Kidney (tissue), 14 donors: Measurements from ENCODE around the gene SELENOK. TPM values are rescaled to one million over a fixed set of nuclear protein-coding genes. Genes with fewer than 3 reads are reported as not detected.

ENCODE experiments used
- DNase-seq, 5 donors: peaks; one replicate each; pipeline ENCODE4 v3.0.0-alpha.2; 2013 to 2020
- FAIRE-seq: peaks from 2 replicates; lab custom pipeline; 2012; peaks lifted over from hg19 to GRCh38; lab: Jason Lieb, UNC
- H3K27ac ChIP-seq, 2 donors: one replicate each; pipeline ENCODE4 v1.7.0; 2013; ENCODE audit warnings: low read depth in 2 of 2, low read length in 2 of 2, inconsistent platforms in 1 of 2
- H3K27me3 ChIP-seq: one replicate; pipeline ENCODE4 v1.7.1; 2013; ENCODE audit warnings: low read length, inconsistent platforms; ENCODE audit not compliant: control insufficient read depth, insufficient read depth
- H3K36me3 ChIP-seq, 3 donors: one replicate each; pipeline versions ENCODE4 v1.7.0 to v1.7.1; 2013; ENCODE audit warnings: low read length in 3 of 3, control low read depth in 1 of 3, inconsistent platforms in 1 of 3; ENCODE audit not compliant: insufficient read depth in 3 of 3, control insufficient read depth in 2 of 3
- H3K4me1 ChIP-seq, 3 donors: one replicate each; pipeline versions ENCODE4 v1.7.0 to v1.7.1; 2013; ENCODE audit warnings: low read length in 3 of 3, inconsistent platforms in 1 of 3, low read depth in 1 of 3; ENCODE audit not compliant: control insufficient read depth in 2 of 3, insufficient read depth in 2 of 3
- H3K4me3 ChIP-seq, 3 donors: one replicate each; pipeline versions ENCODE4 v1.7.0 to v1.8.1; 2013; ENCODE audit warnings: low read length in 3 of 3, control low read depth in 1 of 3, inconsistent platforms in 1 of 3
- H3K9ac ChIP-seq, 3 donors: one replicate each; pipeline versions ENCODE4 v1.7.0 to v1.7.1; 2013; ENCODE audit warnings: low read length in 3 of 3, control low read depth in 1 of 3, inconsistent platforms in 1 of 3
- H3K9me3 ChIP-seq, 3 donors: one replicate each; pipeline versions ENCODE4 v1.7.0 to v1.7.1; 2013; ENCODE audit warnings: low read length in 3 of 3, control low read depth in 1 of 3, inconsistent platforms in 1 of 3; ENCODE audit not compliant: control insufficient read depth in 2 of 3, insufficient read depth in 1 of 3
- CTCF ChIP-seq: IDR thresholded peaks from 3 replicates; pipeline ENCODE4 v1.5.1; 2012; ENCODE audit warnings: mild to moderate bottlenecking, moderate library complexity, borderline replicate concordance; ENCODE audit not compliant: insufficient read depth; ENCODE audit errors: extremely low read depth
- intact Hi-C: fragments of 100-400 bp; cut with DNase I; formaldehyde crosslinking; loops from one replicate; pipeline ENCODE4 v1.11.1; 2022
- polyA plus RNA-seq: library from polyadenylated mRNA; stranded (reverse); fragments of 350-450 nt; fragmentation: Illumina TruSeq; extraction: RNeasy Lipid Tissue Mini Kit (QIAGEN cat#74804); gene quantifications from one replicate; pipeline ENCODE4 v1.2.3, GENCODE V29; 2014; ENCODE audit warnings: low read depth, low replicate concordance; ENCODE audit not compliant: insufficient read depth
- total RNA-seq: library from RNA; stranded (reverse); fragmentation: NEBNext Ultra II Directional; extraction: Animal tissue kit (Norgen Biotek cat#: 25700); gene quantifications from one replicate; pipeline ENCODE4 v1.2.1, GENCODE V29; 2021
- donor health status: control.
- donor health status: control.
- donor health status: control.
- donor health status: control.
- donor health status: control.
- donor health status: DM: yes; HTN: yes; CAD: no.
- donor health status: Normal renal cell carcinoma (clear cell type).

Gene SELENOK
- total and polyA plus RNA-seq, 2 donors from 2014 or later, result 51.0 to 106 TPM

DNA sequence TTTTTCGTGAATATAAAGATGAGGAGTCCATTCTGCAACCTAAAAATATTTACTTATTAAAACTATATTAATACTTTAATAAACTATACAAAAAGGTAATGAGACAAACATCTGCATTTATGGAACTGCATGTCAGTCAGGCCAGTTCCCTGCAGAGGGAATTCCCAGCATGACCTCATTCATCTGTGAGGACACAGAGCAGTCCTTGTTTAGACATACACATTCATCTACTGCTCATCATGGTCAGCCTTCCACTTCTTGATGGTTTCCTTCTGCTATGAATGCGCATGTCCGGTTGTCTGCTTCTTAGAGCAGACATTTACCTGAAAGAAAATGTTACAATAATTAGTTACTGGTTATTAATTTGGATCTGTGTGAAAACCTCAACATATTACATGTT, 6.4 kb downstream of the SELENOK start:
- Histone ChIP-seq H3K36me3 (peaks cover 3 to 7% (median 4%) of the 10 kb centered on the region in 3 donors), H3K9ac (no peak overlapping the region), H3K4me1 (peaks cover 0 to 8% (median 8%) of the 10 kb centered on the region in 3 donors), H3K27ac (no peak overlapping the region), H3K9me3 (no peaks in the 10 kb centered on the region), H3K27me3 (no peaks in the 10 kb centered on the region), H3K4me3 (no peak overlapping the region)
- DNase-seq (no peak), FAIRE-seq (no peak)
- TF ChIP-seq CTCF, result no peak
- intact Hi-C loops, result no loop called here

DNA sequence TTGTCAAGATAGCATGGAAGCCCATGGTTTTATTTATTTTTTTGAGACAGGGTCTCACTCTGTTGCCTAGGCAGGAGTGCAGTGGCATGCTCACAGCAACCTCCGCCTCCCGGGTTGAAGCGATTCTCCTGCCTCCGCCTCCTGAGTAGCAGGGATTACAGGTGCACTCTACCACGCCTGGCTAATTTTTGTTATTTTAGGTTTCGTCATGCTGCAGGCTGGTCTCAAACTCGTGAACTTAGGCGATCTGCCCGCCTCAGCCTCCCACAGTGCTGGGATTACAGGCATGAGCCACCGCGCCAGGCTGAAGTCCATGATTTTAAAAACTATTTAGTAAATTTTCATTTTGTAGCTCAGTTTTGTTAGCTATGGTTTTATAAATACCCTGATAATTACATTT, 7.0 kb downstream of the SELENOK start:
- no peak for DNase-seq
- H3K9me3 ChIP-seq, result no peaks in the 10 kb centered on the region
- no peaks in the 10 kb centered on the region for H3K27me3 ChIP-seq
- peaks cover 5 to 9% (median 6%) of the 10 kb centered on the region in 3 donors for H3K36me3 ChIP-seq
- no peak overlapping the region for H3K4me3 ChIP-seq
- H3K9ac ChIP-seq, result no peak overlapping the region
- peaks cover 0 to 8% (median 8%) of the 10 kb centered on the region in 3 donors for H3K4me1 ChIP-seq
- no peak for TF ChIP-seq CTCF
- FAIRE-seq, result no peak
- intact Hi-C loops, result no loop called here
- H3K27ac ChIP-seq, result no peak overlapping the region

GRCh38 chr3:53883008-53883407, 8.7 kb downstream of the SELENOK start:
- Histone ChIP-seq H3K27me3 (no peaks in the 10 kb centered on the region), H3K36me3 (peaks cover 9 to 25% (median 14%) of the 10 kb centered on the region in 3 donors), H3K27ac (no peak overlapping the region), H3K9me3 (no peaks in the 10 kb centered on the region), H3K4me1 (peaks cover 0 to 8% (median 8%) of the 10 kb centered on the region in 3 donors), H3K9ac (no peak overlapping the region), H3K4me3 (no peak overlapping the region)
- no peak for TF ChIP-seq CTCF
- no peak for DNase-seq
- no peak for FAIRE-seq
- intact Hi-C loops, result no loop called here
